Right lobe of liver (tissue), 6 donors: ENCODE measurements around the gene EIF4G1. TPM values are rescaled to one million over a fixed set of nuclear protein-coding genes. Genes with fewer than 3 reads are reported as not detected.

Source experiments
- ATAC-seq, 4 donors: fragments of 200-7000 bp; cut with Tn5 transposase; one replicate each; pipeline ENCODE4 v1.9.1; 2020; ENCODE audit warnings: mild to moderate bottlenecking in 4 of 4, moderate library complexity in 4 of 4
- DNase-seq, 3 donors: peaks; one replicate each; pipeline ENCODE4 v3.0.0-alpha.2; 2020
- H3K27ac ChIP-seq, 3 donors: fragments of 200-600 bp; one replicate each; pipeline ENCODE4 v1.8.0; 2022
- H3K27me3 ChIP-seq, 2 donors: fragments of 200-600 bp; one replicate each; pipeline ENCODE4 v1.8.0; 2022
- H3K36me3 ChIP-seq, 4 donors: fragments of 200-600 bp; sonication (generic) in 1 of 4; one replicate each; pipeline versions ENCODE4 v1.5.1 to v1.8.0; 2017 to 2022; ENCODE audit warnings: control low read depth in 1 of 4
- H3K4me1 ChIP-seq, 4 donors: fragments of 200-600 bp; sonication (generic) in 1 of 4; one replicate each; pipeline versions ENCODE4 v1.5.1 to v1.8.0; 2017 to 2022; ENCODE audit warnings: control low read depth in 1 of 4
- H3K4me3 ChIP-seq, 3 donors: fragments of 200-600 bp; one replicate each; pipeline ENCODE4 v1.8.0; 2022
- H3K9me3 ChIP-seq, 4 donors: fragments of 200-600 bp; sonication (generic) in 1 of 4; one replicate each; pipeline versions ENCODE4 v1.5.1 to v1.8.0; 2017 to 2022; ENCODE audit warnings: control low read depth in 1 of 4
- CTCF ChIP-seq, 4 donors: fragments of 200-600 bp in 3 of 4; fragments of 450-650 bp in 1 of 4; IDR thresholded peaks; one replicate each; pipeline versions ENCODE4 v1.5.1 to v1.8.0; 2016 to 2022; ENCODE audit warnings: antibody characterized with exemption in 4 of 4, mild to moderate bottlenecking in 2 of 4
- POLR2A ChIP-seq: fragments of 450-650 bp; IDR thresholded peaks from one replicate; pipeline ENCODE4 v1.6.1; 2017; ENCODE audit warnings: antibody characterized with exemption, mild to moderate bottlenecking
- WGBS: methylation state at CpG from one replicate; pipeline ENCODE4 v1.1.6; 2018; ENCODE audit warnings: low coverage, low lambda C conversion rate; ENCODE audit not compliant: insufficient coverage; ENCODE audit errors: missing lambda C conversion rate; 5-methylcytosine and 5-hydroxymethylcytosine counted together
- intact Hi-C, 2 donors: fragments of 100-400 bp; cut with DNase I; formaldehyde crosslinking; loops; one replicate each; pipeline versions ENCODE4 v1.11.2 to v1.14.1; 2022
- total RNA-seq, 6 experiments: library from RNA; depleted of rRNA in 2 of 6; stranded (reverse); fragments of >200 nt in 2 of 6; fragmentation: NEBNext Ultra II Directional in 3 of 6; extraction: Animal tissue kit (Norgen Biotek cat#: 25700) in 3 of 6; gene quantifications; one replicate each; pipeline versions ENCODE4 v1.1.0 to v1.2.4, GENCODE V29; 2016 to 2023
- donor health status: DM: no; HTN: yes; CAD: no.
- donor health status: DM: no; HTN: no; CAD: no.
- donor health status: DM: no; HTN: no; CAD: no.
- donor health status: DM: no; HTN: yes; CAD: no.
- donor health status: DM: no; HTN: yes; CAD: no.

The EIF4G1 gene
- total RNA-seq, 6 experiments from 2014 or later, result 262 to 368 (median 291) TPM

DNA sequence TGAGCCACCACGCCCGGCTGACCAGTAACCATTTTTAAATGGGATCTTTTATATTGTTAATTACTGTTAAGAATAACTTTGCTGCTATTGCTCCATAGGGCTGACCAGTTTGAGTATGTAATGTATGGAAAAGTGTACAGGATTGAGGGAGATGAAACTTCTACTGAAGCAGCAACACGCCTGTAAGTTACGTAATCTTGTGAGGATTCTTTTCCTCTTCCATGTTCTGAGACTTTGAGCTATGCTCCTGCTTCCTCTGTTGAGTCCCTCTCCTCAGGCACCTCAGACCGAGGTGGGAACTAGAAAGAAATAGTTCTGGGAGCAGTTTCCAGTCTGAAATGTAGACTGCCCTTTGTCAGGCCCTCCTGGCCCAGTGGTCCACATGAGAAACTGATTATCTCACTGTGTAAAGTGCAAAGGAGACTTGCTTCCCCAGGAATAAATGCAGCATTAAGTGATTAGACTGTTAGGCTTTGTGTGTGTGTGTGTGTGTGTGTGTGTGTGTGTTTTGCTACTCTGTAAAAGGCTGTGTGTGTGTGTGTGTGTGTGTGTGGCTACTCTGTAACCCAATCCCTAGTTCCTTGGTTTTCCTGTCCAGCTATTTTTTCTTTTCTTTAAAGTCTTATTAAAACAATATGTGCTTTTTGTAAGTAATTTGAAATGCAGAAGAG is 52.3 kb downstream of the EIF4G1 start:
- Histone ChIP-seq H3K9me3 (no peaks in the 10 kb centered on the region), H3K27me3 (no peaks in the 10 kb centered on the region), H3K27ac (no peak overlapping the region), H3K4me3 (no peak overlapping the region), H3K36me3 (peaks cover 0 to 13% (median 5%) of the 10 kb centered on the region in 4 donors), H3K4me1 (peaks cover 0 to 32% (median 15%) of the 10 kb centered on the region in 4 donors)
- TF ChIP-seq POLR2A (no peak), CTCF (IDR thresholded peaks at IDR 0.05) (no peak)
- 68% methylated on average over 5 of the region's 5 CpGs for WGBS
- intact Hi-C loops, result no loop called here
- ATAC-seq (no peak), DNase-seq (peak in 1 of 3 donors; percentile 15)

DNA sequence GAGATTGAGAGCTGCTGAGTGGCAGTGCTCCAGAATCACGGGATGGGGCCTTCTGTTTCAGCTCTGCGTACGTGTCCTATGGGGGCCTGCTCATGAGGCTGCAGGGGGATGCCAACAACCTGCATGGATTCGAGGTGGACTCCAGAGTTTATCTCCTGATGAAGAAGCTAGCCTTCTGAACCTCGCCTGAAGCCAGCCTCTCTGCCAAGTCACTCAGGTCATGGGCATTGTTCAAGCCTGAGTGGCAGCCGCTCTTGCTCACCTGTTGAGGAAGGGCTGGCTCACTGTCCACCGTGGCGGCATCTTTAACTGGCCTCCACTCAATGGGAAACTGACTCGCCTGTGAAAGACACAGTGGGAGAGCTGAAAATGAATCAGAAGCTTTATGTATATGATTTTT is 53.7 kb downstream of the EIF4G1 start:
- WGBS, result 80% methylated on average over 8 of the region's 9 CpGs
- Histone ChIP-seq H3K27ac (peak overlapping the region in 1 of 3 donors; percentile 42), H3K36me3 (peaks cover 0 to 17% (median 8%) of the 10 kb centered on the region in 4 donors), H3K27me3 (no peaks in the 10 kb centered on the region), H3K9me3 (no peaks in the 10 kb centered on the region), H3K4me1 (peaks cover 0 to 32% (median 15%) of the 10 kb centered on the region in 4 donors), H3K4me3 (no peak overlapping the region)
- ATAC-seq (no peak), DNase-seq (peak in 1 of 3 donors; percentile 25)
- intact Hi-C loops, result no loop called here
- TF ChIP-seq CTCF (IDR thresholded peaks at IDR 0.05) (no peak), POLR2A (no peak)

DNA sequence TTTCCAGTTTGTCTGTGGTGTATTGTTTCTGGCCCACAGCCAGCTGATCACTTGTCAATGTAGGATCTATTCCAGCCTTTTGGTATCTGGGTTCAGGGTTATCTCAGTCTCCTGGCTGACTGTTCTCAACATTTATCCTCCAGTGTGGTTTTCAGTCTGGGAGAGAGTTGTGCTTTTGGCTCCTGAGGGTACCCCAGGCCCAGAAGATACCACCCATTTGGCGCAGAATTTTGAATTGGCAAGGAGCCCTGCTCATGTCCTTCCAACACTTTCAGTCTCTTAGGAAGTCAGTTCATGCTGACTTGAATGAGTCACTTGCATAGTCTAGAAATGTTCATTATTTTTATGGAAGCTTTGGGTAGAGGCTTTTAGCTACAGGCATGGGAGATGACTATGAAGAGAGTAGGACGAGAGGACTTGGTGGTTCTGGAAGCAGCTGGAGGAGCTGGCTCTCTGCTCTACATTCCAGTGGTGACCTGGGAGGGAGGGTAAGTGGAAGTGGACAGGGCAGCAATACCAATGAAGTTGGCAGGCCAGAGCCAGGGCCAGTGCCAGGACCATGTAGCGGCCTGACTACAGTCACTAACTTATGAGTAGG is 54.3 kb downstream of the EIF4G1 start:
- H3K9me3 ChIP-seq, result no peaks in the 10 kb centered on the region
- H3K4me1 ChIP-seq, result peaks cover 0 to 31% (median 15%) of the 10 kb centered on the region in 4 donors
- no peaks in the 10 kb centered on the region for H3K27me3 ChIP-seq
- DNase-seq (peak in 2 of 3 donors; percentile 80 to 82), ATAC-seq (peak; percentile 53 to 88 (median 76))
- peaks cover 0 to 22% (median 11%) of the 10 kb centered on the region in 4 donors for H3K36me3 ChIP-seq
- WGBS, result 34% methylated on average over 2 of the region's 3 CpGs
- peak overlapping the region in 2 of 3 donors; percentile 16 to 42 for H3K27ac ChIP-seq
- intact Hi-C loops, result no loop called here
- H3K4me3 ChIP-seq, result no peak overlapping the region
- TF ChIP-seq POLR2A (no peak), CTCF (IDR thresholded peaks at IDR 0.05) (no peak)

DNA sequence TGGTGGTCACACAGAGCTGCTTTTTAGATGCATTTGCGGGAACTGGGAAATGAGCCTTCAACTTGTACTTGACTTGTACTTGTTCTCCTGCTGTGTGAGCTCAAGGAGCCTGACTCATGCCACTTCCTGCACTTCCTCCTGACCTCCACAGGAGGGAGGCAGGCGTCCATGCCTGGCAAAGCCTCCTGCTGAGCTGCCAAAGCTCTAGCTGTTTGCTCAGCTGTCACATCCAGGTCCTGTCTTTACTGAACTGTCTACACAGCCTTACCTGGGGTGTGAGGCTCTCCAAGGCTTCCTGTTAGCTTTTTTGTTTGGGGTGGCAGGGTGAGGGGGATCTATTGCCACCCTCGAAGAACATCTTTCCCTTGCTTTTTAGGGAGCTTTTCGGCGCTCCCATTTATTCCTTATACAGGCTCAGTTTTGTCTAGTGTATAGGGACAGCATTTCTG is 57.2 kb downstream of the EIF4G1 start:
- no peak for TF ChIP-seq POLR2A
- peak; percentile 92 to 97 (median 96) for TF ChIP-seq CTCF (IDR thresholded peaks at IDR 0.05)

More for the DNA sequence above, 57.2 kb downstream of the EIF4G1 start:
- H3K9me3 ChIP-seq, result no peaks in the 10 kb centered on the region
- peak; percentile 82 to 85 (median 85) for DNase-seq
- peaks cover 0 to 37% (median 15%) of the 10 kb centered on the region in 4 donors for H3K36me3 ChIP-seq
- H3K27ac ChIP-seq, result no peak overlapping the region
- ATAC-seq, result peak; percentile 94 to 98 (median 96)
- intact Hi-C loops, result loop anchor here (10.0 kb wide), 2 partner anchors 93 to 143 kb away; no protein-coding TSS in a partner anchor
- H3K4me3 ChIP-seq, result no peak overlapping the region
- H3K27me3 ChIP-seq, result no peaks in the 10 kb centered on the region
- WGBS, result 35% methylated on average over 5 of the region's 5 CpGs
- H3K4me1 ChIP-seq, result peaks cover 0 to 22% (median 9%) of the 10 kb centered on the region in 4 donors
